ENCODE measurements around the gene IL1RAPL1.

IL1RAPL1 gene

GRCh38 chrX:28802625-28803024 is 215.4 kb downstream of the IL1RAPL1 start:
- no peak for DNase-seq

- no peak for DNase-seq
These were observed 248.7 kb downstream of the IL1RAPL1 start for GRCh38 chrX:28835991-28836390.

- DNase-seq: no peak
These were observed 256.6 kb downstream of the IL1RAPL1 start for GRCh38 chrX:28843817-28844216.

GRCh38 chrX:28847423-28847822 is 260.2 kb downstream of the IL1RAPL1 start:
- no peak for DNase-seq

GRCh38 chrX:28848707-28849106 is 261.5 kb downstream of the IL1RAPL1 start:
- no peak for DNase-seq

- DNase-seq: no peak
These were observed 263.7 kb downstream of the IL1RAPL1 start for GRCh38 chrX:28850955-28851354.

- DNase-seq: no peak
These were observed 264.6 kb downstream of the IL1RAPL1 start for GRCh38 chrX:28851871-28852270.

- no peak for DNase-seq
These were observed 267.4 kb downstream of the IL1RAPL1 start for GRCh38 chrX:28854637-28855036.

- no peak for DNase-seq
These were observed 289.2 kb downstream of the IL1RAPL1 start for GRCh38 chrX:28876408-28876807.

GRCh38 chrX:28876901-28877300 is 289.7 kb downstream of the IL1RAPL1 start:
- DNase-seq: no peak

- DNase-seq: no peak
These were observed 292.9 kb downstream of the IL1RAPL1 start for GRCh38 chrX:28880136-28880535.

- no peak for DNase-seq
These were observed 297.6 kb downstream of the IL1RAPL1 start for GRCh38 chrX:28884823-28885222.

- DNase-seq: no peak
These were observed 301.2 kb downstream of the IL1RAPL1 start for GRCh38 chrX:28888416-28888815.

GRCh38 chrX:28889591-28890090 is 302.4 kb downstream of the IL1RAPL1 start:
- DNase-seq: no peak

- DNase-seq: no peak
These were observed 314.4 kb downstream of the IL1RAPL1 start for GRCh38 chrX:28901637-28902036.

- DNase-seq: no peak
These were observed 323.2 kb downstream of the IL1RAPL1 start for GRCh38 chrX:28910487-28910886.

GRCh38 chrX:28920153-28920943 is 333.1 kb downstream of the IL1RAPL1 start:
- peak; percentile 95 for DNase-seq

GRCh38 chrX:28922106-28922505 is 334.9 kb downstream of the IL1RAPL1 start:
- DNase-seq: no peak

- DNase-seq: no peak
These were observed 359.6 kb downstream of the IL1RAPL1 start for GRCh38 chrX:28946846-28947245.

- DNase-seq: no peak
These were observed 372.8 kb downstream of the IL1RAPL1 start for GRCh38 chrX:28960063-28960462.

- no peak for DNase-seq
These were observed 379.1 kb downstream of the IL1RAPL1 start for GRCh38 chrX:28966331-28966730.

- no peak for DNase-seq
These were observed 381.9 kb downstream of the IL1RAPL1 start for GRCh38 chrX:28969126-28969525.

- no peak for DNase-seq
These were observed 392.6 kb downstream of the IL1RAPL1 start for GRCh38 chrX:28979877-28980276.

GRCh38 chrX:28981952-28982351 is 394.7 kb downstream of the IL1RAPL1 start:
- no peak for DNase-seq

GRCh38 chrX:28988246-28988645 is 401.0 kb downstream of the IL1RAPL1 start:
- DNase-seq: peak; percentile 17

Data from NCI-H748 treated with DMSO at 0.1 percent for 48 hours (cell line).